Gastrocnemius medialis (tissue), 4 donors: ENCODE data around the gene AGAP6. TPM values are rescaled to one million over a fixed set of nuclear protein-coding genes. Genes with fewer than 3 reads are reported as not detected.

Source experiments
- total RNA-seq, 4 donors: library from RNA; depleted of rRNA; stranded (reverse); fragments of >200 nt; gene quantifications; one replicate each; pipeline versions ENCODE4 v1.1.0 to v1.2.3, GENCODE V29; 2016

The AGAP6 gene
- total RNA-seq, 4 donors from 2014 or later = 2.9 to 13.0 (median 5.0) TPM

Other genes with a start within 250 kb of the AGAP6 start
- under 1 TPM in 2 of 4 donors, not detected in 2; 0.13 to 0.20 TPM for gene OGDHL, start 226.1 kb upstream of the AGAP6 start, total RNA-seq
- 10 to 100 TPM; 14.3 to 18.9 (median 16.8) TPM for gene PARG, start 46.4 kb upstream of the AGAP6 start, total RNA-seq
- gene TIMM23B, start 46.4 kb upstream of the AGAP6 start, total RNA-seq = 10 to 100 TPM; 17.2 to 33.4 (median 19.0) TPM
- gene WASHC2A, start 79.5 kb downstream of the AGAP6 start, total RNA-seq = 10 to 100 TPM; 19.7 to 24.9 (median 22.3) TPM